Inferior parietal cortex (tissue), 1 donor: ENCODE results near the gene ZMIZ1.

Experiments used
- DNase-seq: peaks from one replicate; pipeline ENCODE4 v3.0.0-alpha.2; 2016; ENCODE audit errors: extremely low spot score

ZMIZ1 gene

GRCh38 chr10:79187121-79187940 lies 118.6 kb downstream of the ZMIZ1 start:
- DNase-seq: no peak

GRCh38 chr10:79188154-79188965 lies 119.6 kb downstream of the ZMIZ1 start:
- DNase-seq: no peak

- DNase-seq: no peak
These were observed 120.4 kb downstream of the ZMIZ1 start for GRCh38 chr10:79189181-79189580.

- peak; percentile 37 for DNase-seq
These were observed 121.2 kb downstream of the ZMIZ1 start for GRCh38 chr10:79189853-79190435.

- DNase-seq: no peak
These were observed 122.0 kb downstream of the ZMIZ1 start for GRCh38 chr10:79190740-79191261.

- no peak for DNase-seq
These were observed 123.3 kb downstream of the ZMIZ1 start for GRCh38 chr10:79191951-79192676.

GRCh38 chr10:79192677-79193003 lies 123.9 kb downstream of the ZMIZ1 start:
- no peak for DNase-seq

GRCh38 chr10:79193694-79194382 lies 125.1 kb downstream of the ZMIZ1 start:
- DNase-seq: no peak

- peak; percentile 82 for DNase-seq
These were observed 126.5 kb downstream of the ZMIZ1 start for GRCh38 chr10:79195091-79195923.

GRCh38 chr10:79196470-79197461 lies 128.0 kb downstream of the ZMIZ1 start:
- DNase-seq: peak; percentile 69

- no peak for DNase-seq
These were observed 128.8 kb downstream of the ZMIZ1 start for GRCh38 chr10:79197558-79197957.

GRCh38 chr10:79200346-79200745 lies 131.6 kb downstream of the ZMIZ1 start:
- DNase-seq: no peak

- no peak for DNase-seq
These were observed 132.9 kb downstream of the ZMIZ1 start for GRCh38 chr10:79201706-79202105.

GRCh38 chr10:79202188-79203013 lies 133.6 kb downstream of the ZMIZ1 start:
- no peak for DNase-seq

- no peak for DNase-seq
These were observed 134.4 kb downstream of the ZMIZ1 start for GRCh38 chr10:79203014-79203644.

GRCh38 chr10:79203833-79204232 lies 135.1 kb downstream of the ZMIZ1 start:
- no peak for DNase-seq

GRCh38 chr10:79206300-79207095 lies 137.7 kb downstream of the ZMIZ1 start:
- DNase-seq: no peak
